OCI-LY3 (cell line): ENCODE measurements around the gene ACACA.

ENCODE experiments used
- EZH2phosphoT487 ChIP-seq: fragments of 200-600 bp; shearing (Covaris generic); IDR thresholded peaks from 2 replicates; pipeline ENCODE4 v1.6.1; 2018; ENCODE audit warnings: antibody characterized with exemption, mixed run types, low read depth
- TF ChIP-seq, protein P1 (sequence below): fragments of 200-600, 300-600 bp; sonication (generic); IDR thresholded peaks from 2 replicates; pipeline ENCODE4 v1.5.1; 2014; ENCODE audit warnings: antibody characterized with exemption, low read length, low read depth

DNA sequence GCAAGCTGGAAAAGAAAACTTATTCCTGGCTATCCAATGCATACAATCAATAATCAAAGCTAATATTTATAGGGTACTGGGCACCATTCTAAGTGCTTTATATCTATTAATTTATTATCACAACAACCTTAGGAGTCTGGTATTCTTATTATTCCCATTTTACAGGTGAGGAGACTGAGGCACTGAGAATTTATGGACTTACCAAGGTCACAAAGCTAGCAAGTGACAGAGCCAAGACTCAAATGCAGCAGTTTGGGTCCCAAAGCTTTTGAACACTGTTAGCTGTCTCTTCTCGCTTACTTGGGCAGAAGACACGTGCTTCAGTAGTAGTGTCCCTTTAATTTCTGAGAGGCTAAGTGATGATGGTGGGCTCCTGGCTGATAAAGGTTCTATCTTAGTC is 305.3 kb downstream of the ACACA start:
- TF ChIP-seq, protein P1, sequence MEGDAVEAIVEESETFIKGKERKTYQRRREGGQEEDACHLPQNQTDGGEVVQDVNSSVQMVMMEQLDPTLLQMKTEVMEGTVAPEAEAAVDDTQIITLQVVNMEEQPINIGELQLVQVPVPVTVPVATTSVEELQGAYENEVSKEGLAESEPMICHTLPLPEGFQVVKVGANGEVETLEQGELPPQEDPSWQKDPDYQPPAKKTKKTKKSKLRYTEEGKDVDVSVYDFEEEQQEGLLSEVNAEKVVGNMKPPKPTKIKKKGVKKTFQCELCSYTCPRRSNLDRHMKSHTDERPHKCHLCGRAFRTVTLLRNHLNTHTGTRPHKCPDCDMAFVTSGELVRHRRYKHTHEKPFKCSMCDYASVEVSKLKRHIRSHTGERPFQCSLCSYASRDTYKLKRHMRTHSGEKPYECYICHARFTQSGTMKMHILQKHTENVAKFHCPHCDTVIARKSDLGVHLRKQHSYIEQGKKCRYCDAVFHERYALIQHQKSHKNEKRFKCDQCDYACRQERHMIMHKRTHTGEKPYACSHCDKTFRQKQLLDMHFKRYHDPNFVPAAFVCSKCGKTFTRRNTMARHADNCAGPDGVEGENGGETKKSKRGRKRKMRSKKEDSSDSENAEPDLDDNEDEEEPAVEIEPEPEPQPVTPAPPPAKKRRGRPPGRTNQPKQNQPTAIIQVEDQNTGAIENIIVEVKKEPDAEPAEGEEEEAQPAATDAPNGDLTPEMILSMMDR: no peak
- no peak for TF ChIP-seq EZH2phosphoT487
